ENCODE measurements around the gene AP2A1. TPM values are rescaled to one million over a fixed set of nuclear protein-coding genes. Genes with fewer than 3 reads are reported as not detected.

AP2A1 gene
- total RNA-seq, 1 experiment from 2014 or later: 72.1 TPM

GRCh38 chr19:49786376-49786820, 19.6 kb downstream of the AP2A1 start:
- H3K27ac ChIP-seq (ENCODE audit: low read length): no peak overlapping the region
- ChIA-PET CTCF (no interaction called here), POLR2A (interaction anchor here (0.5 kb wide), 1 partner anchor 70 kb away, joined by 6 read pairs; no protein-coding TSS in a partner anchor)
- ATAC-seq (peak; percentile 53), DNase-seq (ENCODE audit: low read depth, low spot score) (no peak)
- intact Hi-C loops (cut with micrococcal nuclease; ENCODE audit: unreplicated experiment) (no loop called here), in situ Hi-C loops (cut with HindIII; ENCODE audit: low pct_unique_long_range_greater_than_20kb, low sequenced_read_pairs) (no loop called here)
- no peak overlapping the region for H3K4me3 ChIP-seq (ENCODE audit: low read depth in 2 of 2, low read length in 2 of 2)
- no peak for TF ChIP-seq POLR2AphosphoS5 (IDR thresholded peaks at IDR 0.05; ENCODE audit: low read depth, low read length)
- no peak for TF ChIP-seq CTCF (IDR thresholded peaks at IDR 0.05)
- TF ChIP-seq REST (IDR thresholded peaks at IDR 0.05; ENCODE audit: insufficient read depth in 1 of 2, low read depth in 2 of 2, low read length in 1 of 2): no peak
- H3K27me3 ChIP-seq (ENCODE audit: control insufficient read depth, insufficient read depth, low read length): no peaks in the 10 kb centered on the region
- no TSS peak for BruUV-seq (replicated peaks)
- H3K9me3 ChIP-seq (ENCODE audit: control insufficient read depth, insufficient read depth, low read depth, low read length): no peaks in the 10 kb centered on the region
- no peaks in the 10 kb centered on the region for H3K36me3 ChIP-seq (ENCODE audit: control insufficient read depth, insufficient read depth, low read length)
- no peaks in the 10 kb centered on the region for H3K4me1 ChIP-seq (ENCODE audit: control insufficient read depth, insufficient read depth, low read length)

GRCh38 chr19:49787746-49788145, 20.9 kb downstream of the AP2A1 start:
- Histone ChIP-seq H3K4me3 (ENCODE audit: low read depth in 2 of 2, low read length in 2 of 2) (no peak overlapping the region), H3K27ac (ENCODE audit: low read length) (no peak overlapping the region), H3K27me3 (ENCODE audit: control insufficient read depth, insufficient read depth, low read length) (no peaks in the 10 kb centered on the region), H3K9me3 (ENCODE audit: control insufficient read depth, insufficient read depth, low read depth, low read length) (no peaks in the 10 kb centered on the region), H3K4me1 (ENCODE audit: control insufficient read depth, insufficient read depth, low read length) (no peaks in the 10 kb centered on the region), H3K36me3 (ENCODE audit: control insufficient read depth, insufficient read depth, low read length) (no peaks in the 10 kb centered on the region)
- in situ Hi-C loops (cut with HindIII; ENCODE audit: low pct_unique_long_range_greater_than_20kb, low sequenced_read_pairs) (no loop called here), intact Hi-C loops (cut with micrococcal nuclease; ENCODE audit: unreplicated experiment) (no loop called here)
- TF ChIP-seq POLR2AphosphoS5 (IDR thresholded peaks at IDR 0.05; ENCODE audit: low read depth, low read length) (no peak), SIN3A (IDR thresholded peaks at IDR 0.05; ENCODE audit: borderline replicate concordance, insufficient read depth, low read depth, low read length) (no peak), REST (IDR thresholded peaks at IDR 0.05; ENCODE audit: insufficient read depth in 1 of 2, low read depth in 2 of 2, low read length in 1 of 2) (no peak), TCF7L2 (IDR thresholded peaks at IDR 0.05; ENCODE audit: low read depth, low read length) (no peak), CTCF (IDR thresholded peaks at IDR 0.05) (no peak)
- CTCF ChIA-PET: no interaction called here
- POLR2A ChIA-PET: no interaction called here
- DNase-seq (ENCODE audit: low read depth, low spot score) (no peak), ATAC-seq (no peak)
- BruUV-seq (replicated peaks): no TSS peak

All from Panc1 (cell line).